ENCODE data around the gene GPAM.

Gene GPAM

DNA sequence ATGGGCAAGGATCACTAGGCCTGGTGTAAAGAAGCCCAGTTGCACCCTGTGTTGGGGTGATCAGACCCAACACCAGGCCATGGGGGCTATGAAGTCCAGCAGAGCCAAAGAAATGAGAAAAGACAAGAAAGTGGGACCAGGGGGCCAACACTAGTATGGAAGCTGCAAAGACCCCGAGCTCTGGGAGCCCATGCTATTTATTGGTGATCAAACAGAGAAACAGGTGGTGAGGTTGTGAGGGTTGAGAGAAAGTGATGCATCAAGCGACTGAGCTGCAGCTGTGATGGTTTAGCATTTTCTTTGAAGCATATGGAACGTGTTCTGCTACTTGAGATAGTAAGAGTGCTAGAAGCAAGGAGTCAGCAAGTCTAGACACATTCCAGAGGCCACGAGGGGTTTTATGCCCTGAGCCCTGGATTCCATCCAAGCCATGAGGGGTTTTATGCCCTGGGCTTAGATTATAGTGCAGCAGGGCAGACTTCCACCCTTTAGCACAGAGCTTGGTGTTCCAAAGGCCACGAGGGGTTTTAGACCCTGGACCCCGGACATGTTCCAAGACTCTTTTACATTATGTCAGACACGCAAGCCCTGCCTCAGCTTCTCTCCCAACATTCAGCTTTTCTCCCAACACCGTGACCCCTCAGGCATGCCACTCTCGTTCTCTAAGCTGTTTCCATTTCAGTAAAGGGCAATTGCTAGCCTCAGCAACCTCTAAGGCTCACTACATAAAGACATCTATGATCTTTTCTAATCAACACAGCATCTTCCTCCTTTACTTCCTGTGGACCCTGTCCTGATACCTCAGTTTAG lies 43.1 kb upstream of the GPAM start:
- Histone ChIP-seq H3K4me3 (ENCODE audit: low read depth in 1 of 2, low read length in 2 of 2) (no peak overlapping the region), H3K9ac (ENCODE audit: low read depth in 1 of 2, low read length in 2 of 2) (no peak overlapping the region), H3K27ac (ENCODE audit: low read depth, low read length) (no peak overlapping the region), H3K27me3 (ENCODE audit: control insufficient read depth in 1 of 2, insufficient read depth in 2 of 2, low read length in 2 of 2) (no peaks in the 10 kb centered on the region), H3K4me1 (ENCODE audit: control insufficient read depth in 1 of 2, insufficient read depth in 2 of 2, low read length in 2 of 2) (no peaks in the 10 kb centered on the region), H3K36me3 (ENCODE audit: control insufficient read depth in 1 of 2, insufficient read depth in 2 of 2, low read length in 2 of 2) (no peaks in the 10 kb centered on the region), H3K9me3 (ENCODE audit: control insufficient read depth in 1 of 2, low read length in 2 of 2) (no peaks in the 10 kb centered on the region)

DNA sequence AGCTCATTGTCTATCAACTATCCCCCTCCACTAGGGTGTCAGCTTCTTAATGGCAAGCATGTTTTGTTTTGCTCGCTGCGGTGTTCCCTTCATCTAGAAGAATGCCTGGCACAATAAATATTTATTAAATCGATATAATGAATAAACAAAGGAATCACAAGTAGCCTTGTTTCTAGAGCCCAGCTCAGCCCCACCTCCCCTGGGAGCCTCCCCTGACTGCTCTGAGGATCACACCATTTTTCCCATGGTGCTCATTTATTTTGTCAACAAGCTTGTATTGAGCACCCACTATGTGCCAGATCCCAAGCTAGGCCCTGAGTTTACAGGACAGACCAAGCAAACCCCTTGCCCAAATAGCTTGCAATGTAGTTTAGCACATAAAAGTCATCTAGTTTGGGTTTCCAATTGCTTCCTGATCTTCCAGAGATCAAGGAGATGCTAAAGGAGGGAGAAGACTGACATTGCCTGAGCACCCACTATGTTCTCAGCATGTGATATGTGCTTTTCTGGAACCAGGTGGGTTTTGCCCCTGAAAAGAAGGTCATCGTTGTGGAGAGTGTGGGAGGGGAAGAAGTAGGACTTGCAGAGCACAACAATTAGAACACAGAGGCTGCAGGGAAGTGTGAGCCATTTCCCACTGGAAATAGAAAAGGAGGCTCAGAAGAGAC lies 42.3 kb upstream of the GPAM start:
- no peaks in the 10 kb centered on the region for H3K9me3 ChIP-seq (ENCODE audit: control insufficient read depth in 1 of 2, low read length in 2 of 2)
- no peaks in the 10 kb centered on the region for H3K27me3 ChIP-seq (ENCODE audit: control insufficient read depth in 1 of 2, insufficient read depth in 2 of 2, low read length in 2 of 2)
- H3K36me3 ChIP-seq (ENCODE audit: control insufficient read depth in 1 of 2, insufficient read depth in 2 of 2, low read length in 2 of 2), result no peaks in the 10 kb centered on the region
- no peak overlapping the region for H3K4me3 ChIP-seq (ENCODE audit: low read depth in 1 of 2, low read length in 2 of 2)
- H3K4me1 ChIP-seq (ENCODE audit: control insufficient read depth in 1 of 2, insufficient read depth in 2 of 2, low read length in 2 of 2), result no peaks in the 10 kb centered on the region
- no peak overlapping the region for H3K27ac ChIP-seq (ENCODE audit: low read depth, low read length)
- no peak overlapping the region for H3K9ac ChIP-seq (ENCODE audit: low read depth in 1 of 2, low read length in 2 of 2)

DNA sequence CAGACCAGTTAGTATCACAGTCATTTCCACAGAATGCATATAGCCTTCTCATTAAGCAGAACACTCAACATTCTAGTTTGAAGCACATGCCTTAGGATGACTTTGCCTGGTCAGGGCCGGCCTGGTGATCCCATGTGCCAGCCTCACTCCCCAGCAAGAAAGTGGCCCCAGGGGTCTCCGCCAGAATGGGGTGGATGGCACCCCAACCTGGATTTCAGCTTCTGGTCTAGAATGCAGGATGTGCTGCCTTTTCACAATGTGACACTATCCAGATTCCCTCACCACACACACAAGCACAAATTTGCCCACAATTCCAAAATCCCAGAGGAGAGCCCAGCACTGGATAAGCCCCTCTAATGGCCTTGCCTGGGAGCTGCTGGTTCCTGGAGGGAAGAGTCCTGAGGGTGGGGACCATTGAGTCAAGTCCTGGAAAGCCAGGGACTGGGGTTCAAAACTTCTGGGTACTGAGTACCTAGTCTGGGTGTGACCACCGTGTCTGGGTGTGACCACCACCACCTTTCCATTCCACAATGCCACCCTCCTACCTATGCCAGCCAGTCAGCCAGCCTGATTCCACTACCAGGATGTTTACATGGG lies 41.5 kb upstream of the GPAM start:
- H3K4me3 ChIP-seq (ENCODE audit: low read depth in 1 of 2, low read length in 2 of 2), result no peak overlapping the region
- H3K9me3 ChIP-seq (ENCODE audit: control insufficient read depth in 1 of 2, low read length in 2 of 2), result peaks cover 0 to 8% of the 10 kb centered on the region in 2 donors
- no peaks in the 10 kb centered on the region for H3K36me3 ChIP-seq (ENCODE audit: control insufficient read depth in 1 of 2, insufficient read depth in 2 of 2, low read length in 2 of 2)
- H3K4me1 ChIP-seq (ENCODE audit: control insufficient read depth in 1 of 2, insufficient read depth in 2 of 2, low read length in 2 of 2), result no peaks in the 10 kb centered on the region
- H3K9ac ChIP-seq (ENCODE audit: low read depth in 1 of 2, low read length in 2 of 2), result no peak overlapping the region
- no peak overlapping the region for H3K27ac ChIP-seq (ENCODE audit: low read depth, low read length)
- H3K27me3 ChIP-seq (ENCODE audit: control insufficient read depth in 1 of 2, insufficient read depth in 2 of 2, low read length in 2 of 2), result no peaks in the 10 kb centered on the region

DNA sequence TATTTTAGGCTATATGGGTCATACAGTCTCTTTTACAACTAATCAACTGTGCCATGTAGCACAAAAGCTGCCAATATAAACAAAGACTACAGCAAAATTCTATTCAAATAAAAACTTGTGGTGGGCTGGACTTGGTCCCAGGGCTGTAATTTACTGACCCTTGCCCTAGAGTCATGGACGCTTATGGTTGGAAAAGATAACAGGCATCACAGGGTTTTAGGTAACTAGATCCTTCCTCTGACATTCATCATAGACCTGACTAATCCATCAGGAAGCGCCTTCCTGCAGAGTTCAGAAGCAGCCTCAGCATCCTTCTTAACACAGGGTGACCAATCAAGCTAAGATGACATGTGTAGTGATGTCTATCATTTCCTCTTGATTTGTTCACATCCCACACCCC lies 40.2 kb upstream of the GPAM start:
- peaks cover 0 to 12% of the 10 kb centered on the region in 2 donors for H3K9me3 ChIP-seq (ENCODE audit: control insufficient read depth in 1 of 2, low read length in 2 of 2)
- no peaks in the 10 kb centered on the region for H3K27me3 ChIP-seq (ENCODE audit: control insufficient read depth in 1 of 2, insufficient read depth in 2 of 2, low read length in 2 of 2)
- H3K36me3 ChIP-seq (ENCODE audit: control insufficient read depth in 1 of 2, insufficient read depth in 2 of 2, low read length in 2 of 2), result no peaks in the 10 kb centered on the region
- no peak overlapping the region for H3K4me3 ChIP-seq (ENCODE audit: low read depth in 1 of 2, low read length in 2 of 2)
- no peaks in the 10 kb centered on the region for H3K4me1 ChIP-seq (ENCODE audit: control insufficient read depth in 1 of 2, insufficient read depth in 2 of 2, low read length in 2 of 2)
- no peak overlapping the region for H3K9ac ChIP-seq (ENCODE audit: low read depth in 1 of 2, low read length in 2 of 2)
- no peak overlapping the region for H3K27ac ChIP-seq (ENCODE audit: low read depth, low read length)

- peaks cover 0 to 12% of the 10 kb centered on the region in 2 donors for H3K9me3 ChIP-seq (ENCODE audit: control insufficient read depth in 1 of 2, low read length in 2 of 2)
- no peak overlapping the region for H3K9ac ChIP-seq (ENCODE audit: low read depth in 1 of 2, low read length in 2 of 2)
- no peak overlapping the region for H3K27ac ChIP-seq (ENCODE audit: low read depth, low read length)
- H3K36me3 ChIP-seq (ENCODE audit: control insufficient read depth in 1 of 2, insufficient read depth in 2 of 2, low read length in 2 of 2), result no peaks in the 10 kb centered on the region
- no peaks in the 10 kb centered on the region for H3K4me1 ChIP-seq (ENCODE audit: control insufficient read depth in 1 of 2, insufficient read depth in 2 of 2, low read length in 2 of 2)
- no peaks in the 10 kb centered on the region for H3K27me3 ChIP-seq (ENCODE audit: control insufficient read depth in 1 of 2, insufficient read depth in 2 of 2, low read length in 2 of 2)
- no peak overlapping the region for H3K4me3 ChIP-seq (ENCODE audit: low read depth in 1 of 2, low read length in 2 of 2)
These were observed 39.2 kb upstream of the GPAM start for GRCh38 chr10:112222799-112223198.

GRCh38 chr10:112221545-112221944 lies 38.0 kb upstream of the GPAM start:
- Histone ChIP-seq H3K4me3 (ENCODE audit: low read depth in 1 of 2, low read length in 2 of 2) (no peak overlapping the region), H3K4me1 (ENCODE audit: control insufficient read depth in 1 of 2, insufficient read depth in 2 of 2, low read length in 2 of 2) (no peaks in the 10 kb centered on the region)

DNA sequence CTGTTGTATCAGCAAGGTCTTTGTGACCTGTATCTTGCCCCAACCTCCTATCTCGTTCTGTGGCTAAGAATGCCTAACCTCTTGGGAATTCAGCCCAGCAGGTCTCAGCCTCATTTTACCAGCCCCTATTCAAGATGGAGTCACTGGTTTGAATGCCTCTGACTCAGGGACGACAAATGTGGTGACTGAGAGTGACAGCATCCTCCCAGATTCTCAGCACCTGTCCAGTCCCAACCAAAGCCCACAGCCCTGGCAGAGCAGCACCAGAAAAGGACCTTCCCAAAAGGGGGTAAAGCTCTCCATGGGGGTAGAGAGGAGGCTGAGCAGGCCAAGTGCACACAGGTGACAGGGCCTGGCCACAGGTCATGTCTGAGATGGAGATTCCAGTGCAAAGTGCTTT lies 35.4 kb upstream of the GPAM start:
- peaks cover 0 to 12% of the 10 kb centered on the region in 2 donors for H3K9me3 ChIP-seq (ENCODE audit: control insufficient read depth in 1 of 2, low read length in 2 of 2)
- no peak overlapping the region for H3K9ac ChIP-seq (ENCODE audit: low read depth in 1 of 2, low read length in 2 of 2)
- H3K4me1 ChIP-seq (ENCODE audit: control insufficient read depth in 1 of 2, insufficient read depth in 2 of 2, low read length in 2 of 2), result no peaks in the 10 kb centered on the region
- H3K36me3 ChIP-seq (ENCODE audit: control insufficient read depth in 1 of 2, insufficient read depth in 2 of 2, low read length in 2 of 2), result no peaks in the 10 kb centered on the region
- H3K27ac ChIP-seq (ENCODE audit: low read depth, low read length), result no peak overlapping the region
- H3K27me3 ChIP-seq (ENCODE audit: control insufficient read depth in 1 of 2, insufficient read depth in 2 of 2, low read length in 2 of 2), result peaks cover 0 to 4% of the 10 kb centered on the region in 2 donors
- H3K4me3 ChIP-seq (ENCODE audit: low read depth in 1 of 2, low read length in 2 of 2), result no peak overlapping the region

More at GRCh38 chr10:112221545-112221944, 38.0 kb upstream of the GPAM start:
- no peaks in the 10 kb centered on the region for H3K27me3 ChIP-seq (ENCODE audit: control insufficient read depth in 1 of 2, insufficient read depth in 2 of 2, low read length in 2 of 2)
- H3K36me3 ChIP-seq (ENCODE audit: control insufficient read depth in 1 of 2, insufficient read depth in 2 of 2, low read length in 2 of 2), result no peaks in the 10 kb centered on the region
- H3K27ac ChIP-seq (ENCODE audit: low read depth, low read length), result no peak overlapping the region
- no peak overlapping the region for H3K9ac ChIP-seq (ENCODE audit: low read depth in 1 of 2, low read length in 2 of 2)
- H3K9me3 ChIP-seq (ENCODE audit: control insufficient read depth in 1 of 2, low read length in 2 of 2), result peaks cover 0 to 12% of the 10 kb centered on the region in 2 donors

DNA sequence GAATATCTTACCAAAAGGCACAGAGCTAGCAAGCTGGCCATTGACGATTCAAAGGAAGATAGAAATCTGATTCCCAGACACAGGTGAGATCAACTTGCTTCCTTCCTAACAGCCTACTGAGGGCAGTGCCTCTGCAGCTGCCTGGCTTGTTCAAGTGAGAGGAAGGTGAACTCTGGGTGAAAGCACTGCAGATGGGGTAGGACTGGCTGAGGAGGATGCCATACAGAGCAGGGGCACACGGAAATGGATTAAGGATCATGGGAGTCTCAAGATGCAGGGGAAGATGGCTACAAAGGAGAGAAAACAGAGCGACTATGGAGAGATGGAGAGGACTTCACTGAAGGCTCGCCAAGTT lies 34.4 kb upstream of the GPAM start:
- Histone ChIP-seq H3K27ac (ENCODE audit: low read depth, low read length) (no peak overlapping the region), H3K4me3 (ENCODE audit: low read depth in 1 of 2, low read length in 2 of 2) (no peak overlapping the region), H3K27me3 (ENCODE audit: control insufficient read depth in 1 of 2, insufficient read depth in 2 of 2, low read length in 2 of 2) (peaks cover 0 to 4% of the 10 kb centered on the region in 2 donors), H3K9ac (ENCODE audit: low read depth in 1 of 2, low read length in 2 of 2) (no peak overlapping the region), H3K36me3 (ENCODE audit: control insufficient read depth in 1 of 2, insufficient read depth in 2 of 2, low read length in 2 of 2) (no peaks in the 10 kb centered on the region), H3K4me1 (ENCODE audit: control insufficient read depth in 1 of 2, insufficient read depth in 2 of 2, low read length in 2 of 2) (no peaks in the 10 kb centered on the region), H3K9me3 (ENCODE audit: control insufficient read depth in 1 of 2, low read length in 2 of 2) (peaks cover 0 to 12% of the 10 kb centered on the region in 2 donors)

GRCh38 chr10:112217386-112218035 lies 33.9 kb upstream of the GPAM start:
- no peaks in the 10 kb centered on the region for H3K4me1 ChIP-seq (ENCODE audit: control insufficient read depth in 1 of 2, insufficient read depth in 2 of 2, low read length in 2 of 2)

DNA sequence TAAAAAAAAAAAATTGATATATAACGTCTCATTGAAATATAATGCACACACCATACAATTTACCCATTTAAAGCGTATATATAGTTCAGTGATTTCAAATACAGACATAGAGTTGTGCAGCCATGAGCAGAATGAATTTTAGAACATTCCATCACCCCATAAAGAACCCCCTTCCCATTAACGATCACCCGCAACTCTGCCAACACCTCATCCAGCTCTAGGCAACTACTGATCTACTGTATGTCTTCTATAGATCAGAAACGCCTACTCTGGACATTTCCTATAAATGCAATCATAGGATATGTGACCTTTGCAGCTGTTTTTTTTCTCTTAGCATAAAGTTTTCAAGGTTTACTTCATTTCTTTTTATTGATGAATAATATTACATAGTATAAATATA lies 33.4 kb upstream of the GPAM start:
- Histone ChIP-seq H3K27ac (ENCODE audit: low read depth, low read length) (no peak overlapping the region), H3K4me3 (ENCODE audit: low read depth in 1 of 2, low read length in 2 of 2) (no peak overlapping the region), H3K9me3 (ENCODE audit: control insufficient read depth in 1 of 2, low read length in 2 of 2) (peaks cover 0 to 12% of the 10 kb centered on the region in 2 donors), H3K27me3 (ENCODE audit: control insufficient read depth in 1 of 2, insufficient read depth in 2 of 2, low read length in 2 of 2) (peaks cover 0 to 4% of the 10 kb centered on the region in 2 donors), H3K36me3 (ENCODE audit: control insufficient read depth in 1 of 2, insufficient read depth in 2 of 2, low read length in 2 of 2) (no peaks in the 10 kb centered on the region), H3K9ac (ENCODE audit: low read depth in 1 of 2, low read length in 2 of 2) (no peak overlapping the region), H3K4me1 (ENCODE audit: control insufficient read depth in 1 of 2, insufficient read depth in 2 of 2, low read length in 2 of 2) (no peaks in the 10 kb centered on the region)

More at GRCh38 chr10:112217386-112218035, 33.9 kb upstream of the GPAM start:
- Histone ChIP-seq H3K36me3 (ENCODE audit: control insufficient read depth in 1 of 2, insufficient read depth in 2 of 2, low read length in 2 of 2) (no peaks in the 10 kb centered on the region), H3K27ac (ENCODE audit: low read depth, low read length) (no peak overlapping the region), H3K9ac (ENCODE audit: low read depth in 1 of 2, low read length in 2 of 2) (no peak overlapping the region), H3K9me3 (ENCODE audit: control insufficient read depth in 1 of 2, low read length in 2 of 2) (peaks cover 0 to 12% of the 10 kb centered on the region in 2 donors), H3K27me3 (ENCODE audit: control insufficient read depth in 1 of 2, insufficient read depth in 2 of 2, low read length in 2 of 2) (peaks cover 0 to 4% of the 10 kb centered on the region in 2 donors), H3K4me3 (ENCODE audit: low read depth in 1 of 2, low read length in 2 of 2) (no peak overlapping the region)

All from duodenal mucosa (tissue), 2 donors.